Measurements from ENCODE around the gene GHR.
"Not testable (repeated sequence)": the region's sequence is repeated elsewhere in the genome, so short reads cannot be mapped to it uniquely, and the experiment has no call there.

The GHR gene

GRCh38 chr5:42691413-42691937 is 268.2 kb downstream of the GHR start:
- DNase-seq, result peak in 28 of 56 donors; percentile 1 to 53 (median 11)

- DNase-seq, result no peak
Observed at GRCh38 chr5:42701351-42702059, 278.3 kb downstream of the GHR start.

- no peak for DNase-seq
Observed at GRCh38 chr5:42703238-42703637, 280.0 kb downstream of the GHR start.

GRCh38 chr5:42715785-42716184 is 292.5 kb downstream of the GHR start:
- no peak for DNase-seq

- DNase-seq, result no peak
Observed at GRCh38 chr5:42718591-42718990, 295.4 kb downstream of the GHR start.

GRCh38 chr5:42719034-42719433 is 295.8 kb downstream of the GHR start:
- no peak for DNase-seq

GRCh38 chr5:42720251-42720650 is 297.0 kb downstream of the GHR start:
- no peak for DNase-seq

- no peak for DNase-seq
Observed at GRCh38 chr5:42721484-42721883, 298.2 kb downstream of the GHR start.

GRCh38 chr5:42734531-42735058 is 311.4 kb downstream of the GHR start:
- DNase-seq, result not testable (repeated sequence)

- DNase-seq, result no peak
Observed at GRCh38 chr5:42740920-42741319, 317.7 kb downstream of the GHR start.

- peak in 3 of 56 donors; percentile 0 to 13 (median 4) for DNase-seq
Observed at GRCh38 chr5:42745426-42745825, 322.2 kb downstream of the GHR start.

GRCh38 chr5:42745856-42746255 is 322.6 kb downstream of the GHR start:
- no peak for DNase-seq

- no peak for DNase-seq
Observed at GRCh38 chr5:42749020-42749419, 325.8 kb downstream of the GHR start.

GRCh38 chr5:42750507-42750906 is 327.3 kb downstream of the GHR start:
- DNase-seq, result no peak

GRCh38 chr5:42751044-42751443 is 327.8 kb downstream of the GHR start:
- no peak for DNase-seq

GRCh38 chr5:42753099-42753498 is 329.9 kb downstream of the GHR start:
- DNase-seq, result no peak

- DNase-seq, result peak in 27 of 56 donors; percentile 1 to 59 (median 19)
Observed at GRCh38 chr5:42756606-42757601, 333.7 kb downstream of the GHR start, which contains the start of gene CCDC152. Gene CCDC152, plus strand, starts transcription at chr5:42756818. Its CDS starts 2,304 bp downstream, at chr5:42759122.

- DNase-seq, result no peak
Observed at GRCh38 chr5:42759456-42759855, 336.2 kb downstream of the GHR start.

- DNase-seq, result no peak
Observed at GRCh38 chr5:42760426-42760825, 337.2 kb downstream of the GHR start.

- DNase-seq, result no peak
Observed at GRCh38 chr5:42761791-42762190, 338.6 kb downstream of the GHR start.

GRCh38 chr5:42767491-42768105 is 344.4 kb downstream of the GHR start:
- DNase-seq, result no peak

All from nucleus accumbens (tissue), 56 donors.